GM18909 (cell line): ENCODE data around the gene CMTM7.

Source experiments
- ATAC-seq: cut with Tn5 transposase; IDR thresholded peaks from one replicate; pipeline ENCODE4 v1.9.1; 2021; ENCODE audit warnings: mild to moderate bottlenecking; ENCODE audit not compliant: unreplicated experiment, poor library complexity

The CMTM7 gene

DNA sequence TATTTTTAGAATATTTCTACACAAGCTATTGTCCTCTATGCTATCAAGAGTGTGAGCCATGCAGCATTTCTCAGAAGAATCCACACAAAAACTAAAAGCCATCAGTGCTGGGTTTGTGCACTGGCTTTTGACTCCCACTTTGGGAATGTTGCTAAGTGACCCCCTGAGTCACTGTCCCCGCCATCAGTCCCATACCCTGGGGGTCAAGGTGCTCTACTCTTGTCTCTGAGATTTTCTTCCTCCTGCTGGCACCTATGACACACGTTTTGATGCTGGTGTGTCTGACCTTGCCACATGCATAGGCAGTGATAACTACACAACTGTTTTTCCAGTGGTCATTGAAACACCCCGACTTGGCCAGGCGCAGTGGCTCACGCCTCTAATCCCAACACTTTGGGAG lies 19.8 kb downstream of the CMTM7 start:
- ATAC-seq = no peak

DNA sequence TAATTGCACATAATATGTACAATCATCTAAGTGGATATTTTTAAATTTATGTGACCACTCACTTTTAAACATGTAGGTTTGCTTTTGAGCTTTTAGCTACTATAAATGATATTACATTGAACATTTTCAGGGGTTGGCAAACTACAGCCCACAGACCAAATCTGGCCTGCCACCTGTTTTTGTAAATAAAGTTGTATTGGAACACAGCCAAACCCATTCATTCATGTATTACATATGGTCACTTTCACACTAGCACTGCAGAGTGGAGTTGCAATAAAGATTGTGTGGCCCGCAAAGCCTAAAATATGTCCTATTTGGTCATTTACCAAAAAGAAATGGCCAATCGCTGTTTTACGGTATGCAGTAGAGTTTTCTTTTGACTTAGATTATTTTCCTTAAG lies 21.2 kb downstream of the CMTM7 start:
- no peak for ATAC-seq

DNA sequence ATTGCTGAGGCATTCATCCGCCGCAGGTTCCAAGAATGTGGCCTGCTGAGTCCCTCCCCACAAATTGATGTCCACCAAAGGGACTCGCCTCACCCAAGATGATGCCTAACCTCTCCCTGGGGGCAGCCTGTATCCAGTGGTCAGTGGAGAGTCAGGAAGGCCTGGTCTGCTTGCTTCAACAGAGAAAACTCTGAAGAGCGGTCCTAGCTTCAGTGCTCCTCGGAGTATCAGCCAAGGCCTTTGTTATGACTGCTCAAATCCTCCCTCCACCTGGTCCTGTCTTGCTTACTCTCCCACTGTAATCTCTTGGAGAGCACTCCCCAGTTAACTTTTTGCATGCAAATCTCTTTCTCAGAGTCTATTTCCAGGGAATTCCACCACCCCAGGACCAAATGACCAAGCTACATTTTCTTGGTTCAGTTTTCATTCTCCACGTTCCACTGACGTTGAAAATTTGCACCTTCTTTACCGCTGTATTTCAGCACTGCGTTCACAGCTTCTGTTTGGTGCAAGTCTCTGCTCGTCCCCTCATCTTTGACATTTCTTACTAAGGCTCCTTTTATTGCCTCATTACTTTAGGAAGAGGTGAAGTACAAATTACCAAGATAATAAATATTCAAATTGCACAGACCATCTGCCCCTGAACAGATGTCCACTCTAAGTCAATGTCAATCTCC lies 22.3 kb downstream of the CMTM7 start:
- ATAC-seq = no peak

DNA sequence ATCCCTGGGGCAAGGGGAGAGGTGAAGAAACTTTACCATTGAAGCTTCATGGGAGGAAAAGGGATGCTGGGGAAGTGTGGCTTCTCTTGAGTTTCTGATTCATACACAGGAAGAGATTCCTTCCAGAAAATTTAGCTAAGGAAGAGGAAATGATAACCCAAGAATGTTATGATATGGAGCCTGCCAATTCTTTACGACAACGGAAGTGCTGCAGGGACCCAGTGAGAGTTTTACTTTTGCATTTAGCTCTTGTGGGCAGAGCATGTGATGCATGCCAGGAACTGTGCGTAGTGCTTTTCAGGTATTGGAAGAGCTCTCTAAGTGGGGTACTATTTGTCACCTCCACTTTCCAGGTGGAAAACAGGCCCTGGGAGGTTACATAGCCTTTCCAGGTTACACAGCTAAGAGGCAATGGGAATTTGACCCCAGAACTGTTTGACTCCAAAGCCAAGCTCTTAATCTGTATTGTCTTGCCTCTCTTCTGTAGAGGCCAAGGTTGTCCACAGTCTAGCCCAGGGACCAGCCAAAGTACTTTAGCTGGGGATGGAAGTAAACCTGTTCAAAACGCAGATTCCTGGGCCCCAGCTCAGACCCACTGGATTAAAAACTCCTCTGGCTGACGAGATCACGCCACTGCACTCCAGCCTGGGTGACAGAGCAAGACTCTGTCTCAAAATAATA lies 23.0 kb downstream of the CMTM7 start:
- peak; percentile 68 for ATAC-seq

DNA sequence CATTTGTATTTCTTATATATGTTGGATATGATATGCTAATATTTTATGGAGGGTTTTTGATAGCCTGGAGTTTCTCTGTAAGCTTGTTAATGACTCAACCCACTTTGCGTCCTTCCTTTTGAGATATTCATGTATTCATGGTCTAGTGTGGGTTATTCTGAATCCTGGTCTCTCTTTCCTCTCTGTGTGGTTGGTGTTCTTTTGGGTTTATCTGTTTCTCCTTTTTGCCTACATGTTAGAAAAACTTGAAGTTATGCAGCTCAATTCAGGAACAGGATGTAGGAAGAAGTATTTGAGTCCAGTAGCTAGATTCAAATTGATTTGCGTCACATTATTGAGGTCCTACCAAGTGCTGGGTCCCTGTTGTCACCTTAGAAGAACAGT lies 28.1 kb downstream of the CMTM7 start:
- ATAC-seq = no peak

DNA sequence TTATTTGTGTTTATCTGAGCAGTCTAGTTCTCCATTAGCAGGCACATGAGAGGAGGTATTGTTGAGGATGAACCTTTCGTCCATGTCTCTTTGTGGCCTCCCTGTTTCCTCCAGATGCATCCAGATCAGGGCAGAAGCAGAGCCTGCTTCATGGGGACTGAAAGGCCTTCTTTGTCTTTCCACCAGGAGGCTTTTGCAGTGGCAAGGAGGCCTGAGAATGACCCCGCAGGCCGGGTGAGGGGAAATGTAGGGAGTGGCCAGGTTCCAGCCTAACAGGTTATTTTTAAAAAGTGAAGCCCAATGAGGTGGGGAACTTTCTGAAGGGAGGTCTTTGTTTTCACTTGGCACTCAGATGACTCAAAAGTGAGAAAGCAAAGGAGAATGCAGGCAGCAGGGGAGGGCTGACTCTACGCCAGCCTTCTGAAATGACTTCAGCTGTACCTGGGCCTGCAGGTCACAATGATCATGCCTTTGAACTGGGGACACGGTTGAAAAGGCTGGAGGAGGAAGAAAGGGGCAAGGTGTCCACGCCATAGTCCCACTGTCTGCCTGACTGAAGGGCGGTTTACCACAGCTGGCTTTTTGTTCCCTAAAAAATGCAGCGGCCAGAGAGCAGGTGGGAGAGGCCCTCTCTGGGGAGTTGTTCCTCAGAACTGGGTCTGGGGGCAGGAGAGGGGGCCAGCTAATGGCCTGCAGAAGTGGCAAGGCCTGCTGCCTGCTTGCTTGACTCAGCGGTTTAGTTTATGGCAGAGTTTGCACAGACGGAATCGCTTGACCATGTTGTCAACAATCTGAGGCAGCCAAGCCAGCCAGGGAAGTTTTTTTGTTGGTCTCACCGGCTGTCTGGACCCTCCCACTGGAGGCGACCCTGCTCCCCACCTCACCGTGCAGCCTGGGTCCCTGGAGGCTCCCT lies 28.7 kb downstream of the CMTM7 start:
- ATAC-seq = peak; percentile 60

DNA sequence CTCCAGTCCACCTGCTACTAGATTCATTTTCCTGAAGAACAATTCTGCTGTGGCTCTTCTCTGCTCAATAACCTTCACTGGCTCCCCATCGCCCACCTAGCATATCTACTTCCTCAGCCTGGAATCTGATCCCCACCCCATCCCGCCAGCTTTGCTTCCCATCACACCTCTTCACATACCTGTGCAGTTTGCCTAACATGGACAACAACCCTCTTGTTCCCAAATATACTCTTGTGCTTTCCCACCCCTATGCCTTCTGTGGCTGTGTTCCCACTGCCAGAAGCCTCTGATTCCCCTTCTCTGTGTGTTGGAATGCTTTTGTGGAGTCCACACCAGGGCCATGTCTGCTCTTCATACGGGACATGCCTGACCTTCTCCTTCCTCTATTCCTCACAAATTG lies 29.5 kb downstream of the CMTM7 start:
- no peak for ATAC-seq

DNA sequence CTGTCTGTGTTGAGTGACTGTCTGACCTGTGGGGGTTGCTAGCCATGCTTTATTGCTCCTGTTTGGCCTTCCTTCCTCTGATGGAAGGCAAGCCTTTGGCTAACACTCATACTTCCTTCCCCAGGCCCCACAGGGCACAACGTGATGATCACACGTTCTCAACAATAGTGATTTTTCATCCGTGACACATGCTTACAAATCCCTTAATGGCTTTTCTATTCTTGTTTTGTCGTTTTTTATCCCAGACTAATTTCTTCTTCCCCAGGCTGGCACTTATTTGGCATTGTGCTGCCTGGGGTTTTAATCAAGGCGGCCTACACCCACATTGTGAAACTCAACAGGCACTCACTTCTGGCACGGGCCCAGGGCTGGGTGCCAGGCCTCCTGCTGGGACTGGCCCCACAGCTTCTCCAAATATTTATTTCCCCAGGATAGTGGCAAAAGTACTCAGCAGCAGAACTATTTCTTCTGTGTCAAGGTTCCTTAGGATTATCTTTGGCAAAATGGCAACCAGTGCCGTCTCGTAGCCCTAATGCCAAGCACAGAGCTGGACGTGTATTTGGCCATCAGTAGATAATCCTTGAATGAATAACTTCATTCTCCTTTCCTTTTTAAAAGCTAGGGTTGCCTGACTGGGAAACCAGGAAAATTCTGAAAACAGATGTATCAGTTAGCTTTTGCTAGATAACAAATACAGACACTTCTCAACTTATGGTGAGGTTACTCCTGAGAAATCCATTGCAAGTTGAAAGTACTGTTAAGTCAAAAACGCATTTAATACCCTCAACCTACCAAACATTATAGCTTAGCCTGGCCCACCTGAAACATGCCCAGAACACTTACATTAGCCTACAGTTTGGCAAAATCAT lies 30.6 kb downstream of the CMTM7 start:
- no peak for ATAC-seq

DNA sequence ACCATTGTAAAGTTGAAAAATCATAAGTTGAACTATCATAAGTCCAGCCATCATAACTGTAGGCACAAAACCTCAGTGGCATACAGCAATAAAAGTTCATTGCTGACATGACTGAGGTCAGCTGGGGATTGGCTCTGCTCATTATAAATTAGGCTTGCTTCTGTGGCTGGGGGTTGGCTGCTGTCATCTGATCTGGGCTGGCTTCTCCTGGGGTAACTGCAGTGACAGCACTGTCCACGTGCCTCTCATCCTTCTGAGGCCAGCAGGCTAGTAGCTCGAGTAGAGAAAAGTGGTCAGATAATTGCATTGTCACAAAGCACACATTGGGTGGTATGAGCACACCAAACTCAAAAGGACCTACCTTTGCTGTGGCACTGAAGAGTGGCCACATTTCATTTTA lies 31.3 kb downstream of the CMTM7 start:
- ATAC-seq = no peak

DNA sequence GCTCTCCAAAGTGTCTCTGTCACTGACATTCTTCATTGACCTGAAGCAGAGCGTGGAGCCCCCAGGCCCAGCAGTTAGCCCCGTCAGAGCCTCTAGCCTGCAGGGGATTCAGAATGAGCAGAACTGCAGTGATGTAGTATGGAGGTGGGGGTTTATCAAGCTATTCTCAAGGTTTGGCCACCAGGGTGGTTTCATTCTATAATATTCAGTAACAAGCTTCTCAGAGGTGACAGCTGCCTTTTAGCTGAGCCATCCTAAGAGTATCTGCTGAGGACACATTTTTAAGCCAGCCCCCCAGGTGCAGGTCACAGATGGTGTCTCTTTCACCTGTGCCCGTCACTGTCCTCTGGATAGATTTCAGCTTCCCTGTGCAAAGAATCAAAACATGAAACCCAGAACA lies 31.9 kb downstream of the CMTM7 start:
- ATAC-seq = peak; percentile 53

DNA sequence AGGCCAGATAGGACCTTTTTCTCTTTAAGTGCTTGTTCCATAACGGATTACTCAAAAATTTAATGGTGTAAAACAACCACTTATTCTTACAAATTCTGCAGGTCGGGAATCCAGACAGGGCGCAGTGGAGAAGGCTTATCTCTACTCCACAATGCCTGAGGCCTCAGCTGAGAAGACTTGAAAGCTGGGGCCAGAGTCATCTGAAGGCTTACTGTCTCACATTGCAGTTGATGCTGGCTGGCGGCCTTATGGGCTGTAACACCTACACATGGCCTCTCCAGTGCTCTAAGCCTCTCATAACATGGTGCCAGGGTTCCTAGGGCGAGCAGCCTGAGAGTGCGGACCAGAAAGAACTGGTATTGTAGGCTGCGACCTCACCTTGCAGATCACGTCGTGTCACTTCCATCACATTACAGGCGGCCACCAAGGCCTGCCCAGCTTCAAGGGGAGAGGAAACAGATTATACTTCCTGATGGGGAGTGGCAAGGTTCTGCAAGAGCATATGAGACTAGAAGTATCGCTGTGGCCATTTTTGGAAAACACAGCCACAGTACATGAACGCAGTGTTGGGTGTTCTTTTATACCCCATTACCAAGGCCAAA lies 32.4 kb downstream of the CMTM7 start:
- no peak for ATAC-seq

DNA sequence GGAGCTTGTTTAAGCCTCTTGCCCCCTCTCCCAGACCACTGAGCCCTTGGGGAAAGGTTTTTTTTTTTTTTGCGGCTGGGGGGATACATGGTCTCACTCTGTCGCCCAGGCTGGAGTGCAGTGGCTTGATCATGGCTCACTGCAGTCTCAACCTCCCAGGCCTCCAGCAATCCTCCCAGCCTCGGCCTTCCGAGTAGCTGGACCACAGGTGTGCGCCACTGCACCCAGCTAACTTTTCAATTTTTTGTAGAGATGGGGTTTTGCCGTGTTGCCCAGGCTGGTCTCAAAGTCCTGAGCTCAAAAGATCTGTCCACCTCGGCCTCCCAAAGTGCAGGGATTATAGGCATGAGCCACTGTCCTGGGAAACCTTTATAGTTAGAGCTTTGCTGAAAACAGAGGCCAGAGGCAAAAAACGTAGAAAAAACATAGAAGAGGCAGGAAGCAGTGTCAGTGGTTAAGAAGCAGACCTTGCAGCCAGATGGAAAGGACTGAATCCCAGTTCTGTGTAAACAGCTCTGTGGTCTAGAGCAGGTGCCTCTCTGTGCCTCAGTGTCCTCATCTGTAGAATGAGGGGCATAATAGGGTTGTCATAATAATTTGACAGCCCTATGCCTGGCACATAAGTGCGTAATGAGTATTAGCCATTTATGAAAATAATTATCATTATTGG lies 33.1 kb downstream of the CMTM7 start:
- no peak for ATAC-seq

DNA sequence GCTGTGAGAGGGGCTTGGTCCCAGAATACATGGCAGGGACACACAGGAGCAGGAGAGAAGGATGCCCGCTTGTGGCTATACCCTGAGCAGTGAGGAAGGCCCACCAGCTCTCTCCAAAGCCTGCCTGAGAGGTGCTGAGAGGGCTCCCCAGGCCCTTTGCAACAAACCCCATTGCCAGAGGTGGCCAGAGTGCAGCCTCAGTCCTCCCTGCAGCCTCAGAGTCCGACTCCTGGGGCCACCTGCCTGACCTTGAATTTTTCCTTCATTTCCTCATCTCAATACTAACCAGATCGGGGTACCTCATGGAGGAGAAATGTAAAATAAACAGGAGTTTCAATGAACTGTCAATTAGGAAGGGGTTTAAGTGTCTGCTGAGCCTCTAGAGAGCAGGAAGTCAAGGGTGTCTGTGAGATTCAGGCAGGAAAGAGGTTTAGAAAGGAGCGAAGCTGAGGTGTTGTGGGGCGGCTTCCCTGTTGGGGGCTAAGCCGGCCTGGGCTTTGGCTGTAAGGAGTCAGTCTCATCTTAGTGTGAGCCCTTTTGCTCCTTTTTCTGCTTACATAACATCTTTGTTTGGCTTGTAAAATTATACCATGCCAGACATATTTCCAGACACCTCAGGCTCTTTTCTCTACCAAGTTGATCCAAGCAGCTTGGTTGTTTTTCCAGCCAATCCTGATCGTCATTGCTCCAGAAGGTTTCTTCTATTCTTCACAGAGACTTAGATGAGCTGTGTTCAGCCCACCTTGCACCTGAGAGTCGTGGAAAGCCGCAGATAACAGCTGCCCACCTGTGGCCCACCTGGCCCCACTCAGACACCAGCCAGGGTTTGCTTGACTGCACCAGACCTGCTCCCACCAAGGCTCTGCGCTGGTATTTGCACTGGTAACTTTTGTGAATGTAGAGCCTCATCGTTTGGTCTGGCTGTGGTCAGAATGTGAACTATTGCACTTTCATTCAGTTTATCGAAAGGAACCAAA lies 36.7 kb downstream of the CMTM7 start:
- peak; percentile 85 for ATAC-seq

DNA sequence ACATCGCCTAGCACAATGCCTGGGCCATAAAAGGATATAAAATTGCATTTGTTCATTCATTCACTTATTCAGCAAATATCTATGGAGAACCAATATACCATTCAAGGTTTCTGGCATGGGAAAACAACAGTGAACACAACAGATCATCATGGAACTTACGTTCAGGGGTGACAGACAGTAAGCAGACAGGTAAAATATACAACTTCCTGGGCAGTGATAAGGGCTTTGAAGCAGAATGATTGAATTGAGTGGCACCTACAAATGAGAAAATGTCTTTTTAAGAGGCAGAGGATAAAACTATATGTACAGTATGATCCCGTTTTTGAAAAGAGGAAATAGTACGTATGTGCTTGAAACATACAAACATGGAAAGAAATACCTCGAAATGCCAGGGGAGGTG lies 39.2 kb downstream of the CMTM7 start:
- no peak for ATAC-seq

DNA sequence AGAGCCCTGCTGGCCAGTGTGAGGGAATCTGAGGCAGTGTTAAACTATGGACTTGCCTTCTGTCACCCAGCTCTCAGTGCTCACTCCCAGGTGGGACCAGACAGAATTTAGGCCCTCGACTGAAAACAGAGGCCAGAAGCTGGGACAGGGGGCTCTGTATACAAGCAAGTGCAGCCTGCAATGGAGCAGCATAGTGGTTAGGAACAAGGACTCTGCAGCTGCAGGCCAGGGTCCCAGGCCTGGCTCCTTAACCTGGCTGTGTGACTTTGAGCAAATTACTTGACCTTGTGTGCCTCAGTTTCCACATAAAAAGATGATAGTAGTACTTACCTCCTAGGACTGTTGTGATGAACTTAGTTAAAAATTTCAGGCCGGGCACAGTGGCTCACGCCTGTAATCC lies 39.8 kb downstream of the CMTM7 start:
- no peak for ATAC-seq

DNA sequence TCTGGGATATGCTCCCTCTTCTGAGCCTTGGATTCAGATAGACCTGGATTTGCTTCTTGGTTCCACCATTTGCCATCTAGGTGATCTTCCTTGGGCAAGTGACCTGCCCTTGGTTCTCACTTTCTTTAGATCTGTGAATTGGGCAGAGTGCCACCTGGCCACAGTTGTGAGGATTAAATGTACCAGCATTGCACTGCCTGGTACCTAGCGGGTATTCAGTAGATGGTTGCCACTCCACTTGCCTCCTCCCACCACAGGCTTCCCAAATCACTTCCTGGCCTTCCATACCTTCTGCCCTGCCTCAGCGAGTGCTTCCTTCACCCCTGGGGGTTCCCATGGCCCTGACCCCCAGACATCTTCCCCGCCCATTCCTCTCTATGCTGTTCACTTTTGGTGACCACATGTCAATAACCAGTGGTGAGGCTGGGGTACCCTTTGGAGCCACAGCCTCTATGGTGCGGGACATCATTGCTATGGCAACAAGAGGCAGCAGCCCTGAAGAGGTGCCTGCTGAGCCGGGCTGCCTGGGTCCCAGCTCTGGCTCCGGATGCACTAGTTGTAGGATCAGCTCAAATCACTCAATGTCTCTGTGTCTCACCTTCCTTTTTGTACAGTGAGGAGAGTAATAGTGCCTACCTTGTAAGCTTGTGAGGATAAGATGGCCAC lies 40.5 kb downstream of the CMTM7 start:
- no peak for ATAC-seq

DNA sequence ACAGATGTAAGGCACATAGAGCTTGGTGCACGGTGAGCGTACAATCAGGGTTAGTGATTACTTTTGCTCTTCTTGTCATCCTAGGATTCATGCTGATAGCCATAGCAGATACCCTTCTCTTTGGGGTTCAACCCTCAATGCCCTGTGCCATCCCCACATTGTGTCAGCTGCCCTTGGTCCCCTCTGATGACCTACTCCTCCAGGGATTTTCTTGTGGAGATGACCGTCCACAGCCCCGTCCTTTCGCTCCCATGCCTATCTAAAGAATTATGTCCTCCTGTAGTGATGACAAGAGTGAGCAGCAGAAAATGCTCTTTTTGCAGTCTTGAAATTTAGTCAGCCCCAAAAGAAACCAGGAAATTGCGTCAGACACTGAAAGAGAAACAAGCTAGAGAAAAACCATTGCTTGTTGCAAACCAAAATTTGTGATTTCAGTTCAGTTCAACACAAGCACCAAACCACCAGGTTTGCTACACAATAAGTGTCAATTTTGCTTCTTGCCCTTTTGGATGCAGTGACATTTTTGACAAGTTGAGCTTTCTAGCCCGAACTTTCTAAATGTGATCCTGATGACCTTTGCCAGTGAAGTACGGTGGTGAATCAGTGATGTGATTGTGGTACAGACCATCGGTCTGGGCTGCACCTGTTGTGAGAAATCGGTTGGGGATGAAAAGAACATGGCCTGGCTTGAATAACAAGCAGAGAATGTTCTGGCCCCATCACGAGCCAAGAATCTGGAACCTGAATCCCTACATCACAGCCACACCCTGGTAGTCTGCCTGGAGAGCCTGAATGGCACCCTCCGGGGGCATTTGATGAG lies 41.3 kb downstream of the CMTM7 start:
- peak; percentile 34 for ATAC-seq
